UCSD-AML1 (cell line): Measurements from ENCODE around the gene TMEM72.
A peak's percentile ranks its signal among the peaks of the same experiment; 100 is the strongest.

ENCODE experiments used
- DNase-seq: peaks from one replicate; lab custom pipeline; 2025; ENCODE audit not compliant: unreplicated experiment; lab: John Stamatoyannopoulos, UW

Gene TMEM72

GRCh38 chr10:44966816-44967509 lies 55.8 kb downstream of the TMEM72 start:
- DNase-seq, result no peak

DNA sequence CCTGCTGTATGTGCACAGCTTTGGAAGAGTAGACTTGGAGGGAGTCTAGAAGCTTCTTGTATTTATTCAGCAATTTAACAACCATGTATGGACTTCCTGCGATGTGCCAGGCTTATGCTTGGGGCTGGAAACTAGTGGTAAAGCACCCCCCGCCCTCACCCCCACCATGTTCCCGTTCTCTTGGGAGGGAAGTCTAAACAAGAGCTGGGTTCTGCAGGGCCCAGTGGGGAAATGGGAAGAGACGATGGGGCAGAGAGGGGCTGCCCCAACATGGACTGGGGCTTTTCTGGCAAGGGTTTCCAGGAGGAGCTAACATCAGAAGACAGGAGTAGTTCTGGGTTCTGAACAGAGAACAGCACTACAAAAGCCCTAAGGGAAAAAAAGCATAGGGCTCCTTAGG lies 56.5 kb downstream of the TMEM72 start:
- peak; percentile 56 for DNase-seq

- peak; percentile 62 for DNase-seq
Observed at GRCh38 chr10:44968091-44968490, 57.0 kb downstream of the TMEM72 start.

DNA sequence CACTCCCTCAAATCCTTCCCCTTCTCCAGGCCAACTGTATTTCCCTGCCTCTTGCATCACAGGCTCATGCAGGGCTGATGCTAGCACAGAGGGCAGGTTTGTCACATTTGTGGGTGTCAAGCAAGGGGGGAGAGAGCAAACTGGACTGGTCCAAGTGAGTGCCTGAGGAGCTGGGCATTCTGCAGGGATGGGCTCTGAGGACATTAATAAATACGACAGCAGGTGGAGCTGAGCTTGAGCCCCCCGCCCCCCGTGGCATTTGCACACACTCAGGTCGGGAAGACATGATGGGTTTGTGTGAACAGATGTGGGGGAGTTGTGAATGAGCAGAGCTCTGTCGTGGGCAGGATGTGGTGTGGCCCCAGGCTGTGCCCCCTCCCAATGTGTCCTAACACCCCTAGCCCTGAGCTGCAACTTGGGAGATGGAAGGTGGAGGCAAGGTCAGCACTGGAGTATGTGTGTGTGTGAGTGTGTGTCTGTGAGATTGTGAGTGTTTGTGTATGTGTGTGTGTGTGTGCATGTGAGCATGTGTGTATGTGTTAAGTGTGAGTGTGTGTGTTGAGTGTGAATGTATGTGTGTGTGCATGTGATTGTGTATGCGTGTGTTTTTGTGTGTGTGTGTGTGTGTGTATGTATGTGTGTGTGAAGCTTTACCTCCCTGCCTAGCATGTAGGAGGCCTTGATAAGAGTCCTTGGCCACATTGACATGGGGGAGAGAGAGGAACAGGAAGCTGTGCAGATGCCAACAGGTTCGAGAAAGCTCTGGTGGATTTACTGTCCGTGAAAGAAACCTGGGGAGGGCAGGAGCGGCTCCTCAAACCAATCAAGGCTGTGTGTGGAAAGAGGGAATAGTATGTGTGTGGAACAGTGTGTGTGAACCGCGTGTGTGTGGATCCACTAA lies 57.6 kb downstream of the TMEM72 start:
- DNase-seq, result peak; percentile 52

GRCh38 chr10:44969854-44970253 lies 58.7 kb downstream of the TMEM72 start:
- DNase-seq, result no peak

DNA sequence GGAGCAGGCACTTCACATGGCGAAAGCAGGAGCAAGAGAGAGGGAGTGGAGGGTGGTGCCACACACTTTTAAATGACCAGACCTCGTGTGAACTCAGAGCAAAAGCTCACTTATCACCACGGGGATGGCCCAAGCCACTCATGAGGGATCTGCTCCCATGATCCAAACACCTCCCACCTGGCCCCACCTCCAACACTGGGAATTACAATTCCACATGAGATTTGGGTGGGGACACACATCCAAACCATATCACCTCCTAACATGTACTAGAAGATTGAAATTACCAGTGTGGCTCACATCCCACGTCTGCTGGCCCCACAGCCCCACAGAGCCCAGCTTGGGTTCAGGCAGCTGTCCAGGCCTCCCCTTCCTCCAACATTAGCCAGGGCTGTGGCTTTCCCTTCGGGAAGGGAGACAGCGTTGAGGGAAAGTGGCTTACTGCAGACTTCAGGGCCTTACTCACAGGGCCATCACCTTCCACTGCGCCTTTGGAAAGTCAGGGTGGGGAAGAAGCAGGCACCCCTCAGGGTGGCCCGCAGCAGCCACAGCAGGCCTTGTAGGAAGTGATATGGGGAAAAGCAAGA lies 59.8 kb downstream of the TMEM72 start:
- no peak for DNase-seq

DNA sequence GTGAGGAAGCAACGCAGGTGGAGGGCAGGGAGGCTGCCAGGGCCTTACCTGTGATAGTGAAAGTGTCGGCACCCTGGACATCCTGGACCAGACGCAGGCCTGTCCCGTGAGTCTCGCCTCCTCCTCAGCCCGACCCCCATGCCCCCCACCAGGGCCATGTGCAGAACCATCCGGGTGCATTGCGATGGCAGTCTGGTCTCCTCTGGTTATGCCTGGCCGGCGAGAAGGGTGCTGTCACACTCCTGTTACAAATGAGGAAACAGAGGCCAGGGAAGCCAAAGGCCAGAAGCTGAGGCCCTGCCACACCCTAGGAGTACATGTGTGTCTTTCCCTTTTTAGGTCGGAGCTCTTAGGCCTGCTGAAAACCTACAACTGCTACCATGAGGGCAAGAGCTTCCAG lies 60.3 kb downstream of the TMEM72 start:
- DNase-seq, result no peak

DNA sequence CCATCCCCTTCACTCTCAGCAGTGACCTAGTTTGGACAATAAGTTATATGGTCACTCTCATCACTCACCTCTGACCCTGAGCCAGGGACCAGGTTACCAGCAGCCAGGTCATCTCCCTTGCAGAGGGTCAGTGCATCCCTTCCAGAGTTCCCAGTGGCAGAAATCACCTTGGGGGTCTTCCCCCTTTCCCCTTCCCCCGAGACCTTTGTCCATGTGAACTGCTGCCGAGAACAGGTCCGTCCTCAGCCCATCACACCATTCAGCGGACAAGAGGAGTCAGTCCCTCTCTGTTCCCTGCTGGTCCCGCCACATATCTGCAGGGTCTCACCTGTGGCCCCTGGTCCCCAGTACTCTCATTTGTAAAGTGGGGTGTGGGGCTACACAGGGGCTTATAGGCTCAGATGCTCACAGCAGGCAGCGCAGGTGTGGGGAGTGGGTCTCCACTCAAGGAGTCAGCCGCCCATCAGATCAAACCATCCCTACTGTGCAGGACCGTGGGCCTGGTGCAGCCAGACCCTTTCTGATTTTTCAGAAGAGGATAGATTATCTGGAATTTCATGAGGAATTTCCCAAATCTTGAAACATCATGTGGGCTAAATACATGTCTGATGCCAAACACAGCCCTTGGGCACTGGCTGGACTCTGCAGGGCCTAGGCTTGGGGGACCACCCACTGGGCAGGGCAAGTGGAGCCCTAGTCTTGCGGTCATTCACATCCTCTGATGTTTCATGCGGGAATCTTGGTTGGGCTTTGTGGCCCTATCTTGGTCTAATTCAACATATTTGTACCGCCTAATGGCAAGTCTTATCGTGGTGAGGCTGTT lies 61.0 kb downstream of the TMEM72 start:
- no peak for DNase-seq

GRCh38 chr10:44972874-44973306 lies 61.8 kb downstream of the TMEM72 start:
- no peak for DNase-seq

DNA sequence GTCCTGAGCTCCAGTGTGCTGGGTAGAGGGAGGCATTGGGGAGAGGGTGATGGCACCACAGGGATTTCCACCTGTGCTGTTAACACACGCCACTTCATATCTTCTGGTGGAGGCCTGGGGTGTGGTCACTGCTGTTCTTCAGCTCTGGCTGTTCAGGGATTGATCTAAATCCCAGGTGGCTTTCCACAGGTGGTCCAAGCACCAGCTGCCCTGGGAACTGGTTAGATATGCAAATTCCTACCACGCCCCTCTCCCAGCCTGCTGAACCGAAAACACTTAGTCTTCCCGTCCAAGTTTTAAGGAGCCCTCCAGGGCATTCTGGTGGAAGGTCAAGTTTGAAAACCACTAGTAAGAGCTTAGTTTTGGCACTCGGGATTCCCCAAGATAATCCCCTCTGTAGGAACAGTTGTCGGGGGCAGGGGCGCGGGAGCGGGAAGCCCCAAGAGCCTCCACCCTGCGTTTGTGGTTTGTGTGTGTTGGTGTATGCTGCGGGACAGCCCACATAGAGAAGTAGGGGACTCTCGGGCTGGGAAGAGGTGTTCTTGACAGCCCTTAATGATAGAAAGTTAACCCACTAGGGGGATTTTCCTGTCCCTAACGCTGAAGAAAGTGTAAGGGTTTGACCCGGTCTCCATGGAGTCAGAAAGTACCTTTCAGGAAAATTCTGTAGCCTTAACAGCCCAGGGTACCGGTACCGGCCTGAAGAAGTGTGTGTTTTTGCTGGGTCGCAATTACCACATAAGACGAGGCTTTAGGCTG lies 62.4 kb downstream of the TMEM72 start:
- no peak for DNase-seq

- DNase-seq, result no peak
Observed at GRCh38 chr10:44974082-44974627, 63.0 kb downstream of the TMEM72 start.

DNA sequence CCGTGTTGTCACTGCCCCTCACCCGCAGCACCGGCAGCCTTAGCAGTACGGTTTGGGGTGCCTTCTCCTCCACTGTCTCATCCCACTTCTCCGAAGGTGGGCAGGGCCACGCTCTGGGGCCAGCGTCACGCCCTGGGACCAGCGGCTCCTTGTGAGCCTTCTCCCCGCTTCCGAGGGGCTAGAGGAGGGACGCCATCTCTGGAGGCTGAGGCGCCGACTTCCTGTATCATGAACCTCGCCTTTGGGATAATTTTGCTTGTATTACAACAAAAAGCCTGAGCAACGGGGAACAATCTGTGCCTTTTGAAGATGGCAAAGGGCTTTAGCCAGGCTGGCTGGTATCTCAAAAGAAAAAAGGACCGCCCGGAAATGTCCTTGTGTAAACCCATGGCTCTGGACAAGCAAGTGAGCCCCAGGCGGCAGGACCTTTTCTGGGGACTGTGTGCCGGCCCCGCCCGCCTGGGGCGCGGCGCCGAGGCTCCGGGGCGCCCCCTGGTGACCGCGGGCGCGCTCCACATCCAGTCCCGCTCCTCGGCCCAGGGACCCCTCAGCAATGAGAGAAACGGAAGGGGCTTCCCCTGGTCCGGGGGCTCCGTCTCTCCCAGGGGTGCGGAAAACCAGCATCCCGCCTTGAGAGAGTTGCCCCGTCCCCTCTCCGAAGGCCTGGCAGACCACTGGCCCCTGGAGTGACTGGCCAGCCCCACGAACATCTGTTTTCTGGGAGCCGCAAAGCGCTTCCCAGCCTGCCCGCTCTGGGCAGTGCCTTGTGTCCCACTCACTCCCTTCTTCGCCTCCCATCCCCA lies 63.7 kb downstream of the TMEM72 start:
- peak; percentile 68 for DNase-seq

- DNase-seq, result no peak
Observed at GRCh38 chr10:44975431-44976331, 64.5 kb downstream of the TMEM72 start.

GRCh38 chr10:44976352-44977198 lies 65.4 kb downstream of the TMEM72 start:
- DNase-seq, result no peak

DNA sequence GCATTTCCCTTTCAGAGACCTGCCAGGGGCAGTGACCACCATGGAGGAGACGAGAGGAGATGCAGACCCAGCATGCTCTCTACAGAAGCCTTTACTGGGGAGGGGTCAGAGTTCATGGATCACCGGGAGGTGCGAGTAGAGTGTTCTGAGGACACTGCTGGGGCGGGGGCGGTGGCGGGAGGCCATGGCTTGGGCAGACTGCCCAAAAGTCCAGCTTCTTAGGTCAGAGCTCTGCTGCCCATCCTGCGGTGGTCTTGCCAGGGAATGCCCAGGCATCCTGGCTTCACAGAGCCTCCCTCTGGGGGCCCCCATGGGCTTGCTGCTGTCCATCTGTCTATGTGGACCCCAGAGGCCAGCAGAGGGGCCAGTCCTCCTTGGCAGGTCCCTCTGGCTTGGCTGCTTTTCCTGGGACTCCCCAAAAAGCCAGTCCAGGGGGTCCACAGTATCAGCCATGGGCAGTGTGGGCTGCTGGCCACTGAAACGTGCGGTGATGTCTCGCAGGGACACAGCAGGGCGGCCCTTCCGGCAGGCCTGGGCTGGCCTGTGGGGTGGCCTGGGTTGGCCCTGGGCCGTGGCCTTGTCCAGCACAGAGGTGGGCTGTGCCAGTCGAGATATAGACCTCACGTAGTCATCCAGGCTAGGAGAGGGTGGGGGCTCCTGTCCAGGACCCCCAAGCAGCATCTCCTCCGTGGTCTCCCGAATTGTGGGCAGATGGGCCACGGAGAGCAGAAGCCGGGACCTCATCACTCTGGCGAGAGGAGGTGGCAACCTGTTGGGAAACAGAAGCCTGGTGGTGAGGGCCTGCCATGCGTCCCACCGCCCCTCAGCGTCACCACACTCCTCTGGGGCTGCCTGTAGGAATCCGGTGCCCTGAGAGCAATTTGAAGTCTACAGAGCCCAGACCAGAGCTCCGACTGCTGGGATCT lies 66.4 kb downstream of the TMEM72 start:
- no peak for DNase-seq

GRCh38 chr10:44978213-44978569 lies 67.1 kb downstream of the TMEM72 start:
- no peak for DNase-seq
